Endothelial cell (in vitro differentiated cells): Measurements from ENCODE around the gene TMEM123. TPM values are rescaled to one million over a fixed set of nuclear protein-coding genes. Genes with fewer than 3 reads are reported as not detected.

Experiments
- DNase-seq: peaks from one replicate; pipeline ENCODE4 v3.0.0; 2021; ENCODE audit warnings: low spot score
- H3K27ac Mint-ChIP-seq: one replicate; pipeline ENCODE4 v1.8.0; 2021; ENCODE audit warnings: mixed read lengths, inconsistent platforms; ENCODE audit not compliant: unreplicated experiment
- H3K27me3 Mint-ChIP-seq: one replicate; pipeline ENCODE4 v1.8.0; 2021; ENCODE audit warnings: mild to moderate bottlenecking, moderate library complexity, mixed read lengths, inconsistent platforms; ENCODE audit not compliant: unreplicated experiment
- H3K36me3 Mint-ChIP-seq: one replicate; pipeline ENCODE4 v1.8.0; 2021; ENCODE audit warnings: mild to moderate bottlenecking, low read depth, mixed read lengths, inconsistent platforms; ENCODE audit not compliant: unreplicated experiment
- H3K4me1 Mint-ChIP-seq: one replicate; pipeline ENCODE4 v1.8.0; 2021; ENCODE audit warnings: mild to moderate bottlenecking, mixed read lengths, inconsistent platforms; ENCODE audit not compliant: unreplicated experiment
- H3K4me3 Mint-ChIP-seq: one replicate; pipeline ENCODE4 v1.8.0; 2021; ENCODE audit warnings: mild to moderate bottlenecking, mixed read lengths, inconsistent platforms; ENCODE audit not compliant: unreplicated experiment
- H3K9me3 Mint-ChIP-seq: one replicate; pipeline ENCODE4 v1.8.0; 2021; ENCODE audit warnings: mixed read lengths, inconsistent platforms; ENCODE audit not compliant: unreplicated experiment
- total RNA-seq: library from RNA; stranded (reverse); fragmentation: NEBNext Ultra II Directional; extraction: Animal tissue kit (Norgen Biotek cat#: 25700); gene quantifications from one replicate; pipeline ENCODE4 v1.2.1, GENCODE V29; 2021; ENCODE audit not compliant: unreplicated experiment
- TF ChIP-seq, protein P1 (sequence below): fragments of 200-600 bp; sonication (generic); IDR thresholded peaks from one replicate; pipeline ENCODE4 v1.5.0; 2021; ENCODE audit warnings: antibody characterized with exemption; ENCODE audit not compliant: unreplicated experiment

The TMEM123 gene
- total RNA-seq, 1 donor from 2014 or later, result 142 TPM

DNA sequence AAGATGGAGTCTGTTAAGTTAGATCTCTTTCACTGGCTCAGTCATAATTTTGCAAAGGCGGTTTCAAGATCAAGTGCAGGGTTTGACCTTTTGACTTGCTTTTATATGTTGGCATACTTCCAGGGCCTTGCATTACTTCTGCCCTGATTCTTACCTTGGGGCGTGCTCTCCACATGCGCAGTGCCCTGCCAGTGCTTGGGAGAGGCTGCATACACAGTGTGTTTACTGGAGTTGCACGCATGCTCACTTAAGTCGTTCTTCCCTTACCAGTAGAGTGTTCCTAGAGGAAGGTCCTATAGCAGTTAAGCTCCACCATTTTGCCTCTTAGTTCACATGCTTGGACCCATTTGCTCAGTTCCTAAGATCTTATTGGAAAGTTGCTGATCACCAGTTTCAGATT is 21.0 kb upstream of the TMEM123 start:
- Mint-ChIP-seq H3K4me3 (no peak overlapping the region), H3K27me3 (peaks cover 2% of the 10 kb centered on the region)
- DNase-seq, result no peak

DNA sequence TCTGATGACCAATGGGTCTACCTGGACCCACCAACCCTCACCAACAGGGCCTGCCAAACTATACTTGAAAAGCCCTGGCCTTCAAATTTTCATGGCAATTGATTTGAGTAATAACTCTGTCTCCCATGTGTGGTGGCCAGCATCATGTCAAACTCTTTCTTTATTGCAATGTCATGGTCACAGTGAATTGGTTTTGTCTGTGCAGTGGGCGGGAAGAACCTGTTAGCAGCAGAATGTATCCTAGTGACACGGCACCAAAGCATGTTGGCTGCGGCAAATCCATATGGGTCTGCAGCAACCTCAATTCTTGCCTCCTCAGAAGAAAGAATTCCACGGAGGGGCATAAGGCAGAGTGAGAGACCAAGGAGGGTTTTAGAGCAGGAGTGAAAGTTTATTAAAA is 19.6 kb upstream of the TMEM123 start:
- DNase-seq, result no peak
- TF ChIP-seq, protein P1, sequence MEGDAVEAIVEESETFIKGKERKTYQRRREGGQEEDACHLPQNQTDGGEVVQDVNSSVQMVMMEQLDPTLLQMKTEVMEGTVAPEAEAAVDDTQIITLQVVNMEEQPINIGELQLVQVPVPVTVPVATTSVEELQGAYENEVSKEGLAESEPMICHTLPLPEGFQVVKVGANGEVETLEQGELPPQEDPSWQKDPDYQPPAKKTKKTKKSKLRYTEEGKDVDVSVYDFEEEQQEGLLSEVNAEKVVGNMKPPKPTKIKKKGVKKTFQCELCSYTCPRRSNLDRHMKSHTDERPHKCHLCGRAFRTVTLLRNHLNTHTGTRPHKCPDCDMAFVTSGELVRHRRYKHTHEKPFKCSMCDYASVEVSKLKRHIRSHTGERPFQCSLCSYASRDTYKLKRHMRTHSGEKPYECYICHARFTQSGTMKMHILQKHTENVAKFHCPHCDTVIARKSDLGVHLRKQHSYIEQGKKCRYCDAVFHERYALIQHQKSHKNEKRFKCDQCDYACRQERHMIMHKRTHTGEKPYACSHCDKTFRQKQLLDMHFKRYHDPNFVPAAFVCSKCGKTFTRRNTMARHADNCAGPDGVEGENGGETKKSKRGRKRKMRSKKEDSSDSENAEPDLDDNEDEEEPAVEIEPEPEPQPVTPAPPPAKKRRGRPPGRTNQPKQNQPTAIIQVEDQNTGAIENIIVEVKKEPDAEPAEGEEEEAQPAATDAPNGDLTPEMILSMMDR, result no peak
- Mint-ChIP-seq H3K4me1 (peaks cover 10% of the 10 kb centered on the region), H3K4me3 (no peak overlapping the region), H3K27me3 (peaks cover 2% of the 10 kb centered on the region), H3K9me3 (no peaks in the 10 kb centered on the region), H3K27ac (no peak overlapping the region), H3K36me3 (no peaks in the 10 kb centered on the region)

More for the DNA sequence above, 21.0 kb upstream of the TMEM123 start:
- Mint-ChIP-seq H3K9me3 (no peaks in the 10 kb centered on the region), H3K27ac (no peak overlapping the region), H3K4me1 (peaks cover 14% of the 10 kb centered on the region), H3K36me3 (no peaks in the 10 kb centered on the region)
- TF ChIP-seq, protein P1, result no peak

DNA sequence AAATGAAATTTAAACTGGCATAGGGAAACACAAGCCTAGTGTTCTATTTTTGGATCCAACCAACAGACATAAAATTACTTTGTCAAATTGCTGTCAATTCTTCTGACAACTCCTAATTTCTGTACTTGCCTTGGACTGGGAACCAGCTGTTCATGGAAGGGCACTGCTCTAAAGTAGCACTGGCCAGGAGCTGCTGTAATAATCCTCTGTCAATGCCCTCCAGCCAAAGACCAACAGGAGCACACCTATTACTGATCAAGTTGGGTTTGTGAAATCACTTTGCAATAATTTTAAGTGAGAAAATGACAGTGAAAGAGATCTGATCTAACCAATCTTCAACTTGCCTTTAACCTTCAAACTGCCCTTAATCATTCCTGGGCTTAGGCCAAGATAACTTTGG is 18.9 kb upstream of the TMEM123 start:
- no peak overlapping the region for H3K4me3 Mint-ChIP-seq
- TF ChIP-seq, protein P1, result no peak
- peaks cover 3% of the 10 kb centered on the region for H3K4me1 Mint-ChIP-seq
- no peak overlapping the region for H3K27ac Mint-ChIP-seq
- H3K27me3 Mint-ChIP-seq, result peaks cover 2% of the 10 kb centered on the region
- DNase-seq, result no peak
- H3K36me3 Mint-ChIP-seq, result no peaks in the 10 kb centered on the region
- H3K9me3 Mint-ChIP-seq, result no peaks in the 10 kb centered on the region

DNA sequence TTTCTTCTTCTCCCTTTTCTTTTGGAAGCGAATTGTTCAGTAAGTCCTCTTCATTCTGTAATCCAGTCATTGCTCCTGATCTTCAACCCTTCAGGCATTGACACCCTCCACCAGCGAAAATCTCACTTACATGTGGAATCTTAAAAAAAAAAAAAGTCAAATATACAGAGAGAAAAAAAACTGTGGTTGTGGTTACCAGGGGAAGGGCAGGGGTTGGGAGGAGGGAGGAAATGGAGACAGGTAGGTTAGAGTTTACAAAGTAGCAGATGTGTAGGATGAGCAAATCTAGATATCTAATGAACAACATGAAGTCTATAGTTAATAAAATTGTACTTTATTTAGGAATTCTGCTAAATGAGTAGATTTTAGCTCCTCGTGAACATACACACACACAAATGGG is 17.7 kb upstream of the TMEM123 start:
- H3K36me3 Mint-ChIP-seq, result no peaks in the 10 kb centered on the region
- H3K4me1 Mint-ChIP-seq, result peaks cover 9% of the 10 kb centered on the region
- TF ChIP-seq, protein P1, result no peak
- H3K9me3 Mint-ChIP-seq, result no peaks in the 10 kb centered on the region
- H3K27me3 Mint-ChIP-seq, result peaks cover 2% of the 10 kb centered on the region
- no peak overlapping the region for H3K27ac Mint-ChIP-seq
- H3K4me3 Mint-ChIP-seq, result no peak overlapping the region
- DNase-seq, result no peak

GRCh38 chr11:102469196-102469821 is 16.7 kb upstream of the TMEM123 start:
- H3K4me1 Mint-ChIP-seq, result peaks cover 12% of the 10 kb centered on the region
- no peaks in the 10 kb centered on the region for H3K9me3 Mint-ChIP-seq
- H3K27me3 Mint-ChIP-seq, result peaks cover 2% of the 10 kb centered on the region
- no peak for DNase-seq
- H3K4me3 Mint-ChIP-seq, result no peak overlapping the region
- H3K36me3 Mint-ChIP-seq, result no peaks in the 10 kb centered on the region
- TF ChIP-seq, protein P1, result no peak
- no peak overlapping the region for H3K27ac Mint-ChIP-seq
